ENCODE measurements around the gene GCNA. TPM values are rescaled to one million over a fixed set of nuclear protein-coding genes. Genes with fewer than 3 reads are reported as not detected.
A peak's percentile ranks its signal among the peaks of the same experiment; 100 is the strongest.

The GCNA gene
- total and polyA plus RNA-seq, 2 of the 13 experiments (the other 11 are each of a cell fraction or from before 2014, with no cell fraction given) = 0.38 to 0.66 TPM

GRCh38 chrX:71622032-71622575 lies 43.9 kb downstream of the GCNA start:
- FAIRE-seq = no peak
- Histone ChIP-seq H3K4me2 (ENCODE audit: low read depth, low read length) (peak overlapping the region; percentile 65), H3K27ac (ENCODE audit: extremely low read length, insufficient read depth, low read length) (no peak overlapping the region), H3K9ac (ENCODE audit: insufficient read depth, low read depth, low read length) (no peak overlapping the region), H3K27me3 (ENCODE audit: control insufficient read depth in 1 of 2, insufficient read depth in 2 of 2, low read length in 2 of 2) (no peaks in the 10 kb centered on the region), H4K20me1 (ENCODE audit: insufficient read depth, low read length) (no peaks in the 10 kb centered on the region), H2AFZ (ENCODE audit: low read length) (no peak overlapping the region), H3K79me2 (ENCODE audit: insufficient read depth, low read length) (no peaks in the 10 kb centered on the region), H3K36me3 (replicated peaks in 1 of 2; ENCODE audit: control insufficient read depth in 1 of 2, insufficient read depth in 2 of 2, low read length in 2 of 2) (no peaks in the 10 kb centered on the region), H3K4me1 (ENCODE audit: insufficient read depth, low read length) (peaks cover 55% of the 10 kb centered on the region), H3K4me3 (replicated peaks in 1 of 3; ENCODE audit: insufficient read depth in 1 of 3, low read depth in 2 of 3, low read length in 3 of 3) (0 out of 6 replicates have a peak overlapping the region, but pooled peaks of 1 of the 3 experiments have one; percentile 46), H3K9me3 (ENCODE audit: low read length) (no peaks in the 10 kb centered on the region)
- no peak for TF ChIP-seq ZNF24 (IDR thresholded peaks at IDR 0.05)
- peak; percentile 66 for TF ChIP-seq ZNF629 (CRISPR knock-in tag; conservative IDR thresholded peaks at IDR 0.05)
- ATAC-seq = no peak
- in situ Hi-C loops (cut with HindIII; ENCODE audit: extremely low pct_ligation_motif_present, low pct_unique_long_range_greater_than_20kb) = no loop called here
- ChIA-PET POLR2A (interaction anchor here (1.0 kb wide), 1 partner anchor 256 kb away, joined by 3 read pairs; the partner anchor contains the start of gene TAF1), CTCF (ENCODE audit: low intra/inter-chr PET ratio, low total read pairs) (no interaction called here)
- intact Hi-C loops (cut with micrococcal nuclease; ENCODE audit: unreplicated experiment) = no loop called here
- WGBS (ENCODE audit: low lambda C conversion rate) = 88% methylated on average over 6 of the region's 9 CpGs
- DNase-seq (ENCODE audit: low spot score) = no peak
- BruUV-seq (replicated peaks) = no TSS peak

DNA sequence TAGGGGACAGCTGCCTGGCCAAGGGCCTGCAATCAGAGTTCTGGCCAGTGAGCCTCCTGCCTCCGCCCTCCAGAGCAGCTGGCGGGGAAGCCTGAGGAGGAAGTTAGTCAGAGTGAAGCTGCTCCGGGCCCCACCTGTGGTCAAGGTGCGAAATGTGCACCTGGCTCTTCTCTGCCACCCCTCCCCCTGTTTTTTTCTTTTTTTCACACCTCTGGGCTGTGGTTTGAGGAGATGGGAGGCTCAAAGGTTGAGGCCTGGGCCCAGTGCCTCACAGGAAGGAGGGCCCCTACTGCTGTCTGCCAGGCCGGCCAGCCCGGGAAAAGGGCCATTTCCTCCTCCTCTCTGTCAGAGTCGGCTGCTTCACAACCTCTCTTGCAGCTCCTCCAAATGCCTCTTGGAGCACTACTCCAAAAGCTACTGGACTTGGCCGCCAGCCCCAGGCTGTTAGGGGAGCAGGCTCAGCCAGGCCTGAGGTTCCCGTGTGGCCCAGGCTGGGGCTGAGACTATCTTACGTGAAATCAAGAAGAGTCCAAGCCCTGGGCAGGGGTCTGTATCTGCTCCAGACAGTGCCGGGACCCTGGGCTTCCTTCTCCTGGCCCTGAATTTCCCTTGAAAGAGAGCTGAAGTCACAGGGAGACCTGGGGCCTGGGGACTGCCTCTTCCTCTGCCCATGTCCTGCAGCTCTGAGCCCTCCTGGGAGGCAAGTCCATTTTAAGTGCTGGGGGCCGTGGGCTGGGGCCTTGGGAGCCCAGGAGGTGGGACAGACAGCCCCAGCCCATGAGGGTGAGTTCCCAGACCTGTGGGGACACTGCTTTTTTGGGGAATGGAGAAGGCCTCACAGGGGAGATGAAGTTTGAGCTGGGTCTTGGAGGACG lies 44.6 kb downstream of the GCNA start:
- no peak overlapping the region for H2AFZ ChIP-seq (ENCODE audit: low read length)
- H3K27me3 ChIP-seq (ENCODE audit: control insufficient read depth in 1 of 2, insufficient read depth in 2 of 2, low read length in 2 of 2) = no peaks in the 10 kb centered on the region
- WGBS (ENCODE audit: low lambda C conversion rate) = 29% methylated on average over 1 of the region's 13 CpGs
- H3K4me2 ChIP-seq (ENCODE audit: low read depth, low read length) = peak overlapping the region; percentile 65
- in situ Hi-C loops (cut with HindIII; ENCODE audit: extremely low pct_ligation_motif_present, low pct_unique_long_range_greater_than_20kb) = no loop called here
- intact Hi-C loops (cut with micrococcal nuclease; ENCODE audit: unreplicated experiment) = no loop called here
- peak overlapping the region; percentile 26 for H3K27ac ChIP-seq (ENCODE audit: extremely low read length, insufficient read depth, low read length)
- no peaks in the 10 kb centered on the region for H4K20me1 ChIP-seq (ENCODE audit: insufficient read depth, low read length)
- DNase-seq (ENCODE audit: low spot score) (peak; percentile 58), ATAC-seq (peak; percentile 94), FAIRE-seq (peak; percentile 64)
- BruUV-seq (replicated peaks) = no TSS peak
- ChIA-PET CTCF (ENCODE audit: low intra/inter-chr PET ratio, low total read pairs) (no interaction called here), POLR2A (interaction anchor here (0.8 to 1.0 kb wide), 3 partner anchors 10 to 504 kb away, joined by 3 read pairs; partner anchors contain the start of genes MED12 and TAF1)
- peak overlapping the region; percentile 64 for H3K9ac ChIP-seq (ENCODE audit: insufficient read depth, low read depth, low read length)
- H3K9me3 ChIP-seq (ENCODE audit: low read length) = no peaks in the 10 kb centered on the region
- H3K36me3 ChIP-seq (replicated peaks in 1 of 2; ENCODE audit: control insufficient read depth in 1 of 2, insufficient read depth in 2 of 2, low read length in 2 of 2) = no peaks in the 10 kb centered on the region
- H3K4me1 ChIP-seq (ENCODE audit: insufficient read depth, low read length) = peaks cover 58% of the 10 kb centered on the region
- H3K4me3 ChIP-seq (replicated peaks in 1 of 3; ENCODE audit: insufficient read depth in 1 of 3, low read depth in 2 of 3, low read length in 3 of 3) = peak overlapping the region; percentile 21 to 46 (median 27); a peak in 4 of 6 replicates
- H3K79me2 ChIP-seq (ENCODE audit: insufficient read depth, low read length) = no peaks in the 10 kb centered on the region
- TF ChIP-seq YEATS4 (CRISPR knock-in tag; IDR thresholded peaks at IDR 0.05; ENCODE audit: borderline replicate concordance) = 0 out of 2 replicates have a peak, but pooled peaks have one; percentile 23
- no peak for TF ChIP-seq TRAFD1 (CRISPR knock-in tag; IDR thresholded peaks at IDR 0.05; ENCODE audit: borderline replicate concordance)
- TF ChIP-seq, protein P1, sequence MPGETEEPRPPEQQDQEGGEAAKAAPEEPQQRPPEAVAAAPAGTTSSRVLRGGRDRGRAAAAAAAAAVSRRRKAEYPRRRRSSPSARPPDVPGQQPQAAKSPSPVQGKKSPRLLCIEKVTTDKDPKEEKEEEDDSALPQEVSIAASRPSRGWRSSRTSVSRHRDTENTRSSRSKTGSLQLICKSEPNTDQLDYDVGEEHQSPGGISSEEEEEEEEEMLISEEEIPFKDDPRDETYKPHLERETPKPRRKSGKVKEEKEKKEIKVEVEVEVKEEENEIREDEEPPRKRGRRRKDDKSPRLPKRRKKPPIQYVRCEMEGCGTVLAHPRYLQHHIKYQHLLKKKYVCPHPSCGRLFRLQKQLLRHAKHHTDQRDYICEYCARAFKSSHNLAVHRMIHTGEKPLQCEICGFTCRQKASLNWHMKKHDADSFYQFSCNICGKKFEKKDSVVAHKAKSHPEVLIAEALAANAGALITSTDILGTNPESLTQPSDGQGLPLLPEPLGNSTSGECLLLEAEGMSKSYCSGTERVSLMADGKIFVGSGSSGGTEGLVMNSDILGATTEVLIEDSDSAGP (CRISPR knock-in tag; IDR thresholded peaks at IDR 0.05; ENCODE audit: borderline replicate concordance) = peak; percentile 50; the same call in 1 of the 2 replicates
- no peak for TF ChIP-seq MED13 (CRISPR knock-in tag; IDR thresholded peaks at IDR 0.05)
- TF ChIP-seq ZNF589 (CRISPR knock-in tag; conservative IDR thresholded peaks at IDR 0.05) = no peak
- 0 out of 2 replicates have a peak, but pooled peaks have one; percentile 7 for TF ChIP-seq STAG1 (CRISPR knock-in tag; IDR thresholded peaks at IDR 0.05)
- TF ChIP-seq, protein P2, sequence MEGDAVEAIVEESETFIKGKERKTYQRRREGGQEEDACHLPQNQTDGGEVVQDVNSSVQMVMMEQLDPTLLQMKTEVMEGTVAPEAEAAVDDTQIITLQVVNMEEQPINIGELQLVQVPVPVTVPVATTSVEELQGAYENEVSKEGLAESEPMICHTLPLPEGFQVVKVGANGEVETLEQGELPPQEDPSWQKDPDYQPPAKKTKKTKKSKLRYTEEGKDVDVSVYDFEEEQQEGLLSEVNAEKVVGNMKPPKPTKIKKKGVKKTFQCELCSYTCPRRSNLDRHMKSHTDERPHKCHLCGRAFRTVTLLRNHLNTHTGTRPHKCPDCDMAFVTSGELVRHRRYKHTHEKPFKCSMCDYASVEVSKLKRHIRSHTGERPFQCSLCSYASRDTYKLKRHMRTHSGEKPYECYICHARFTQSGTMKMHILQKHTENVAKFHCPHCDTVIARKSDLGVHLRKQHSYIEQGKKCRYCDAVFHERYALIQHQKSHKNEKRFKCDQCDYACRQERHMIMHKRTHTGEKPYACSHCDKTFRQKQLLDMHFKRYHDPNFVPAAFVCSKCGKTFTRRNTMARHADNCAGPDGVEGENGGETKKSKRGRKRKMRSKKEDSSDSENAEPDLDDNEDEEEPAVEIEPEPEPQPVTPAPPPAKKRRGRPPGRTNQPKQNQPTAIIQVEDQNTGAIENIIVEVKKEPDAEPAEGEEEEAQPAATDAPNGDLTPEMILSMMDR (CRISPR knock-in tag; IDR thresholded peaks at IDR 0.05) = peak; percentile 31; the same call in 1 of the 2 replicates
- no peak for TF ChIP-seq ZNF543 (CRISPR knock-in tag; IDR thresholded peaks at IDR 0.05)
